Activated T-helper 17 cell treated with anti-CD3 and anti-CD28 coated beads, Interleukin-2, amount 50 U/mL, for 72 hours (primary cell): ENCODE results near the gene APOBEC2. TPM values are rescaled to one million over a fixed set of nuclear protein-coding genes. Genes with fewer than 3 reads are reported as not detected.
A peak's percentile ranks its signal among the peaks of the same experiment; 100 is the strongest.
"Not testable (repeated sequence)": the region's sequence is repeated elsewhere in the genome, so short reads cannot be mapped to it uniquely, and the experiment has no call there.

Experiments
- ATAC-seq: fragments of 150-1000 bp; cut with Tn5 transposase; replicated peaks from 2 replicates; pipeline ENCODE4 v1.10.0; 2021; ENCODE audit warnings: mild to moderate bottlenecking, moderate library complexity
- H3K27ac Mint-ChIP-seq: one replicate; pipeline ENCODE4 v1.8.0; 2022; ENCODE audit warnings: mixed read lengths
- H3K27me3 Mint-ChIP-seq: one replicate; pipeline ENCODE4 v1.8.0; 2022; ENCODE audit warnings: mixed read lengths
- H3K36me3 Mint-ChIP-seq: one replicate; pipeline ENCODE4 v1.8.0; 2022; ENCODE audit warnings: low read depth, mild to moderate bottlenecking, mixed read lengths
- H3K4me1 Mint-ChIP-seq: one replicate; pipeline ENCODE4 v1.8.0; 2022; ENCODE audit warnings: mixed read lengths
- H3K4me3 Mint-ChIP-seq: one replicate; pipeline ENCODE4 v1.8.0; 2022; ENCODE audit warnings: mild to moderate bottlenecking, mixed read lengths
- H3K9me3 Mint-ChIP-seq: one replicate; pipeline ENCODE4 v1.8.0; 2022; ENCODE audit warnings: mixed read lengths
- total RNA-seq, 2 donors: library from RNA; stranded (reverse); gene quantifications; one replicate each; pipeline ENCODE4 v1.2.3, GENCODE V29; 2022

APOBEC2 gene
- total RNA-seq: not detected

- ATAC-seq: no peak
- Mint-ChIP-seq H3K36me3 (peaks cover 33% of the 10 kb centered on the region), H3K4me1 (peaks cover 13% of the 10 kb centered on the region), H3K27me3 (no peaks in the 10 kb centered on the region), H3K9me3 (no peaks in the 10 kb centered on the region), H3K27ac (peak within 1 kb of the TSS; percentile 61), H3K4me3 (no peak within 1 kb of the TSS)
Observed at GRCh38 chr6:41053041-41053440, at the start of gene APOBEC2. TSS of gene APOBEC2 (plus strand) at chr6:41053202. CDS start at chr6:41053348, 146 bp downstream.

- not testable (repeated sequence) for H3K4me1 Mint-ChIP-seq, H3K36me3 Mint-ChIP-seq, H3K9me3 Mint-ChIP-seq, H3K27ac Mint-ChIP-seq, H3K4me3 Mint-ChIP-seq
- ATAC-seq: peak; percentile 66
- peaks cover 20% of the 10 kb centered on the region for H3K27me3 Mint-ChIP-seq
Observed at GRCh38 chr6:41006217-41006616, 46.8 kb upstream of the APOBEC2 start.

GRCh38 chr6:41006980-41007379, 46.0 kb upstream of the APOBEC2 start:
- H3K4me1 Mint-ChIP-seq, H3K36me3 Mint-ChIP-seq, H3K9me3 Mint-ChIP-seq, ATAC-seq, H3K27ac Mint-ChIP-seq, H3K4me3 Mint-ChIP-seq: not testable (repeated sequence)
- H3K27me3 Mint-ChIP-seq: peaks cover 16% of the 10 kb centered on the region

- Mint-ChIP-seq H3K9me3 (no peaks in the 10 kb centered on the region), H3K27ac (no peak overlapping the region), H3K36me3 (no peaks in the 10 kb centered on the region), H3K4me1 (no peaks in the 10 kb centered on the region), H3K27me3 (peaks cover 15% of the 10 kb centered on the region), H3K4me3 (no peak overlapping the region)
- ATAC-seq: no peak
Observed at GRCh38 chr6:41008011-41008410, 45.0 kb upstream of the APOBEC2 start.

- ATAC-seq: no peak
- H3K9me3 Mint-ChIP-seq: no peaks in the 10 kb centered on the region
- no peaks in the 10 kb centered on the region for H3K4me1 Mint-ChIP-seq
- no peak overlapping the region for H3K27ac Mint-ChIP-seq
- no peaks in the 10 kb centered on the region for H3K36me3 Mint-ChIP-seq
- no peak overlapping the region for H3K4me3 Mint-ChIP-seq
- H3K27me3 Mint-ChIP-seq: peaks cover 6% of the 10 kb centered on the region
Observed at GRCh38 chr6:41009669-41010068, 43.3 kb upstream of the APOBEC2 start.

GRCh38 chr6:41011673-41012072, 41.3 kb upstream of the APOBEC2 start:
- ATAC-seq: no peak
- Mint-ChIP-seq H3K27ac (no peak overlapping the region), H3K36me3 (no peaks in the 10 kb centered on the region), H3K4me3 (no peak overlapping the region), H3K4me1 (no peaks in the 10 kb centered on the region), H3K9me3 (no peaks in the 10 kb centered on the region), H3K27me3 (peaks cover 5% of the 10 kb centered on the region)

GRCh38 chr6:41013466-41014153, 39.4 kb upstream of the APOBEC2 start:
- no peak for ATAC-seq
- no peaks in the 10 kb centered on the region for H3K9me3 Mint-ChIP-seq
- no peak overlapping the region for H3K27ac Mint-ChIP-seq
- H3K4me1 Mint-ChIP-seq: no peaks in the 10 kb centered on the region
- no peak overlapping the region for H3K4me3 Mint-ChIP-seq
- no peaks in the 10 kb centered on the region for H3K36me3 Mint-ChIP-seq
- H3K27me3 Mint-ChIP-seq: peaks cover 5% of the 10 kb centered on the region

GRCh38 chr6:41014780-41015179, 38.2 kb upstream of the APOBEC2 start:
- Mint-ChIP-seq H3K9me3 (no peaks in the 10 kb centered on the region), H3K4me1 (no peaks in the 10 kb centered on the region), H3K27me3 (peaks cover 5% of the 10 kb centered on the region), H3K4me3 (no peak overlapping the region), H3K27ac (no peak overlapping the region), H3K36me3 (no peaks in the 10 kb centered on the region)
- ATAC-seq: no peak

- ATAC-seq, H3K4me3 Mint-ChIP-seq, H3K9me3 Mint-ChIP-seq, H3K27ac Mint-ChIP-seq, H3K27me3 Mint-ChIP-seq, H3K4me1 Mint-ChIP-seq, H3K36me3 Mint-ChIP-seq: not testable (repeated sequence)
Observed at GRCh38 chr6:41015860-41016259, 37.1 kb upstream of the APOBEC2 start.

- ATAC-seq: no peak
- H3K4me3 Mint-ChIP-seq: no peak overlapping the region
- no peaks in the 10 kb centered on the region for H3K4me1 Mint-ChIP-seq
- H3K27me3 Mint-ChIP-seq: peaks cover 5% of the 10 kb centered on the region
- no peaks in the 10 kb centered on the region for H3K36me3 Mint-ChIP-seq
- no peaks in the 10 kb centered on the region for H3K9me3 Mint-ChIP-seq
- no peak overlapping the region for H3K27ac Mint-ChIP-seq
Observed at GRCh38 chr6:41017663-41018062, 35.3 kb upstream of the APOBEC2 start.

- H3K27ac Mint-ChIP-seq: no peak overlapping the region
- H3K4me1 Mint-ChIP-seq: no peaks in the 10 kb centered on the region
- no peaks in the 10 kb centered on the region for H3K27me3 Mint-ChIP-seq
- H3K9me3 Mint-ChIP-seq: no peaks in the 10 kb centered on the region
- no peak for ATAC-seq
- H3K4me3 Mint-ChIP-seq: no peak overlapping the region
- H3K36me3 Mint-ChIP-seq: no peaks in the 10 kb centered on the region
Observed at GRCh38 chr6:41021832-41022231, 31.2 kb upstream of the APOBEC2 start.

GRCh38 chr6:41022294-41022693, 30.7 kb upstream of the APOBEC2 start:
- Mint-ChIP-seq H3K27me3 (no peaks in the 10 kb centered on the region), H3K27ac (no peak overlapping the region), H3K4me1 (peaks cover 4% of the 10 kb centered on the region), H3K4me3 (no peak overlapping the region), H3K9me3 (no peaks in the 10 kb centered on the region), H3K36me3 (no peaks in the 10 kb centered on the region)
- ATAC-seq: no peak

- H3K9me3 Mint-ChIP-seq: no peaks in the 10 kb centered on the region
- H3K27me3 Mint-ChIP-seq: no peaks in the 10 kb centered on the region
- H3K4me1 Mint-ChIP-seq: peaks cover 11% of the 10 kb centered on the region
- no peaks in the 10 kb centered on the region for H3K36me3 Mint-ChIP-seq
- no peak overlapping the region for H3K4me3 Mint-ChIP-seq
- H3K27ac Mint-ChIP-seq: no peak overlapping the region
- ATAC-seq: no peak
Observed at GRCh38 chr6:41023114-41023513, 29.9 kb upstream of the APOBEC2 start.

GRCh38 chr6:41025966-41026530, 27.0 kb upstream of the APOBEC2 start:
- no peak overlapping the region for H3K4me3 Mint-ChIP-seq
- H3K4me1 Mint-ChIP-seq: peaks cover 18% of the 10 kb centered on the region
- no peak overlapping the region for H3K27ac Mint-ChIP-seq
- ATAC-seq: no peak
- no peaks in the 10 kb centered on the region for H3K9me3 Mint-ChIP-seq
- H3K27me3 Mint-ChIP-seq: no peaks in the 10 kb centered on the region
- H3K36me3 Mint-ChIP-seq: no peaks in the 10 kb centered on the region

GRCh38 chr6:41027241-41027640, 25.8 kb upstream of the APOBEC2 start:
- no peak for ATAC-seq
- H3K4me1 Mint-ChIP-seq: peaks cover 18% of the 10 kb centered on the region
- no peaks in the 10 kb centered on the region for H3K36me3 Mint-ChIP-seq
- peak overlapping the region; percentile 81 for H3K4me3 Mint-ChIP-seq
- peak overlapping the region; percentile 59 for H3K27ac Mint-ChIP-seq
- H3K9me3 Mint-ChIP-seq: no peaks in the 10 kb centered on the region
- no peaks in the 10 kb centered on the region for H3K27me3 Mint-ChIP-seq
